DND-41 (cell line): ENCODE data around the gene EPB41L2.

ENCODE experiments used
- ATAC-seq: fragments of 200-7000 bp; cut with Tn5 transposase; 3 replicates; pipeline ENCODE4 v1.9.1; 2021; ENCODE audit warnings: low read depth; ENCODE audit not compliant: insufficient read depth
- DNase-seq: peaks from one replicate; pipeline ENCODE4 v3.0.0-alpha.2; 2020
- H2AFZ ChIP-seq: 2 replicates; pipeline ENCODE4 v1.6.0; 2012; ENCODE audit warnings: low read depth, low read length
- H3K27ac ChIP-seq: 2 replicates; pipeline ENCODE4 v1.5.1; 2012; ENCODE audit warnings: low read length, inconsistent platforms
- H3K27me3 ChIP-seq: fragments of 200-600 bp; sonication (generic); 2 replicates; pipeline ENCODE4 v1.6.0; 2012; ENCODE audit warnings: low read length, mild to moderate bottlenecking, inconsistent platforms; ENCODE audit not compliant: insufficient read depth, poor library complexity
- H3K36me3 ChIP-seq: 2 replicates; pipeline ENCODE4 v1.5.1; 2012; ENCODE audit warnings: low read length, inconsistent platforms; ENCODE audit not compliant: insufficient read depth
- H3K4me1 ChIP-seq: 2 replicates; pipeline ENCODE4 v1.5.1; 2012; ENCODE audit warnings: mild to moderate bottlenecking, low read length; ENCODE audit not compliant: insufficient read depth
- H3K4me2 ChIP-seq: 2 replicates; pipeline ENCODE4 v1.6.0; 2012; ENCODE audit warnings: mild to moderate bottlenecking, moderate library complexity, low read length, inconsistent platforms; ENCODE audit not compliant: insufficient read depth
- H3K4me3 ChIP-seq, 2 experiments: fragments of 200-600 bp in 1 of 2; shearing (Covaris generic) in 1 of 2; 2 replicates each; pipeline ENCODE4 v1.5.1; 2012 to 2016; ENCODE audit warnings: inconsistent platforms in 2 of 2, low read length in 2 of 2, mild to moderate bottlenecking in 2 of 2, low read depth in 1 of 2, moderate library complexity in 1 of 2
- H3K79me2 ChIP-seq: 2 replicates; pipeline ENCODE4 v1.6.0; 2012; ENCODE audit warnings: low read length, inconsistent platforms; ENCODE audit not compliant: insufficient read depth
- H3K9ac ChIP-seq: 2 replicates; pipeline ENCODE4 v1.6.0; 2012; ENCODE audit warnings: low read depth, mild to moderate bottlenecking, inconsistent platforms, low read length, moderate library complexity
- H3K9me3 ChIP-seq: 2 replicates; pipeline ENCODE4 v1.5.1; 2012; ENCODE audit warnings: low read length, moderate library complexity, mild to moderate bottlenecking, inconsistent platforms; ENCODE audit not compliant: insufficient read depth, severe bottlenecking
- H4K20me1 ChIP-seq: 2 replicates; pipeline ENCODE4 v1.6.0; 2012; ENCODE audit warnings: low read length; ENCODE audit not compliant: insufficient read depth
- CTCF ChIP-seq: IDR thresholded peaks from 2 replicates; pipeline ENCODE4 v1.5.1; 2012; ENCODE audit warnings: borderline replicate concordance, low read length, moderate library complexity, mild to moderate bottlenecking; ENCODE audit not compliant: poor library complexity, severe bottlenecking; ENCODE audit errors: extremely low read depth
- EZH2 ChIP-seq: IDR thresholded peaks from 3 replicates; pipeline ENCODE4 v1.6.1; 2012; ENCODE audit warnings: borderline replicate concordance, low read depth, mild to moderate bottlenecking, moderate library complexity, low read length, inconsistent platforms; ENCODE audit not compliant: severe bottlenecking

The EPB41L2 gene

GRCh38 chr6:130822736-130823135, 240.3 kb downstream of the EPB41L2 start:
- no peaks in the 10 kb centered on the region for H3K27me3 ChIP-seq
- H3K4me1 ChIP-seq, result no peaks in the 10 kb centered on the region
- no peak for TF ChIP-seq CTCF
- TF ChIP-seq EZH2, result no peak
- H3K4me3 ChIP-seq, result no peak overlapping the region
- H3K9me3 ChIP-seq, result no peaks in the 10 kb centered on the region
- H3K36me3 ChIP-seq, result no peaks in the 10 kb centered on the region
- DNase-seq (no peak), ATAC-seq (no peak)
- no peak overlapping the region for H2AFZ ChIP-seq
- H3K79me2 ChIP-seq, result no peaks in the 10 kb centered on the region
- no peak overlapping the region for H3K4me2 ChIP-seq
- no peak overlapping the region for H3K27ac ChIP-seq
- no peaks in the 10 kb centered on the region for H4K20me1 ChIP-seq
- H3K9ac ChIP-seq, result no peak overlapping the region

GRCh38 chr6:130815200-130816071, 247.6 kb downstream of the EPB41L2 start:
- Histone ChIP-seq H3K4me3 (no peak overlapping the region), H3K4me2 (no peak overlapping the region), H4K20me1 (no peaks in the 10 kb centered on the region), H2AFZ (no peak overlapping the region), H3K79me2 (no peaks in the 10 kb centered on the region), H3K9ac (no peak overlapping the region), H3K4me1 (no peaks in the 10 kb centered on the region), H3K27me3 (no peaks in the 10 kb centered on the region), H3K36me3 (no peaks in the 10 kb centered on the region), H3K9me3 (no peaks in the 10 kb centered on the region), H3K27ac (no peak overlapping the region)
- no peak for DNase-seq
- TF ChIP-seq CTCF, result no peak
- no peak for ATAC-seq

- ATAC-seq, result no peak
- Histone ChIP-seq H4K20me1 (no peaks in the 10 kb centered on the region), H3K36me3 (no peaks in the 10 kb centered on the region), H3K27me3 (no peaks in the 10 kb centered on the region), H3K4me1 (no peaks in the 10 kb centered on the region), H2AFZ (no peak overlapping the region), H3K4me2 (no peak overlapping the region), H3K9ac (no peak overlapping the region), H3K79me2 (no peaks in the 10 kb centered on the region), H3K9me3 (no peaks in the 10 kb centered on the region), H3K4me3 (no peak overlapping the region), H3K27ac (no peak overlapping the region)
- DNase-seq, result no peak
- TF ChIP-seq CTCF (no peak), EZH2 (no peak)
These were observed 248.5 kb downstream of the EPB41L2 start for GRCh38 chr6:130814506-130814905.
